Fibroblast of the aortic adventitia (primary cell): Measurements from ENCODE around the gene HIGD1B. TPM values are rescaled to one million over a fixed set of nuclear protein-coding genes. Genes with fewer than 3 reads are reported as not detected.

Experiments
- DNase-seq: peaks from one replicate; pipeline ENCODE4 v3.0.0-alpha.2; 2010; ENCODE audit warnings: low read depth
- H3K4me3 ChIP-seq: 2 replicates; pipeline ENCODE4 v1.5.1; 2011; ENCODE audit warnings: low read depth, mild to moderate bottlenecking, control low read depth, low read length, moderate library complexity
- CTCF ChIP-seq: IDR thresholded peaks from 2 replicates; pipeline ENCODE4 v1.5.1; 2011; ENCODE audit warnings: mild to moderate bottlenecking, low read length, control low read depth, inconsistent platforms; ENCODE audit not compliant: insufficient read depth
- total RNA-seq: library from RNA; depleted of rRNA; stranded (reverse); fragments of >200 nt; gene quantifications from 2 replicates; pipeline ENCODE4 v1.2.3, GENCODE V29; 2012; ENCODE audit warnings: low replicate concordance

HIGD1B gene
- total RNA-seq, 1 donor = not detected

GRCh38 chr17:44850025-44850424 lies 2.3 kb downstream of the HIGD1B start:
- no peak for DNase-seq
- no peak for TF ChIP-seq CTCF
- no peak overlapping the region for H3K4me3 ChIP-seq

GRCh38 chr17:44850612-44851011 lies 2.9 kb downstream of the HIGD1B start:
- TF ChIP-seq CTCF = no peak
- DNase-seq = no peak
- no peak overlapping the region for H3K4me3 ChIP-seq

GRCh38 chr17:44854192-44854591 lies 6.5 kb downstream of the HIGD1B start:
- no peak for DNase-seq
- no peak overlapping the region for H3K4me3 ChIP-seq
- TF ChIP-seq CTCF = no peak

- no peak for TF ChIP-seq CTCF
- DNase-seq = no peak
- no peak overlapping the region for H3K4me3 ChIP-seq
These were observed 12.0 kb downstream of the HIGD1B start for GRCh38 chr17:44859701-44860100.

- no peak for DNase-seq
- no peak overlapping the region for H3K4me3 ChIP-seq
- TF ChIP-seq CTCF = no peak
These were observed 14.7 kb downstream of the HIGD1B start for GRCh38 chr17:44862278-44862914.

- DNase-seq = no peak
- no peak for TF ChIP-seq CTCF
- H3K4me3 ChIP-seq = no peak overlapping the region
These were observed 15.6 kb downstream of the HIGD1B start for GRCh38 chr17:44863061-44863918.
